SK-N-SH (cell line): ENCODE measurements around the gene DIS3L.

ENCODE experiments used
- CTCF ChIP-seq: fragments of 200-600 bp; sonication (generic); IDR thresholded peaks from 2 replicates; pipeline ENCODE4 v1.6.1; 2017; ENCODE audit warnings: antibody characterized with exemption, mild to moderate bottlenecking, moderate library complexity
- FOSL2 ChIP-seq: IDR thresholded peaks from 2 replicates; pipeline ENCODE4 v1.4.0; 2012; ENCODE audit warnings: low read depth, mild to moderate bottlenecking, moderate library complexity, borderline replicate concordance
- GABPA ChIP-seq: IDR thresholded peaks from 2 replicates; pipeline ENCODE4 v1.4.0; 2012; ENCODE audit warnings: low read depth, mild to moderate bottlenecking
- IRF3 ChIP-seq: fragments of 150-350 bp; IDR thresholded peaks from 2 replicates; pipeline ENCODE4 v1.6.1; 2016; ENCODE audit warnings: mild to moderate bottlenecking, low read depth, low read length
- MAX ChIP-seq: IDR thresholded peaks from 2 replicates; pipeline ENCODE4 v1.4.0; 2012; ENCODE audit warnings: low read depth
- POLR2AphosphoS5 ChIP-seq: IDR thresholded peaks from 2 replicates; pipeline ENCODE4 v1.6.1; 2012; ENCODE audit warnings: low read depth, low read length
- RAD21 ChIP-seq: IDR thresholded peaks from 2 replicates; pipeline ENCODE4 v1.6.1; 2012; ENCODE audit warnings: mild to moderate bottlenecking, low read length
- REST ChIP-seq: IDR thresholded peaks from 2 replicates; pipeline ENCODE4 v1.6.1; 2012; ENCODE audit warnings: mild to moderate bottlenecking, low read depth, low read length, moderate library complexity
- SIN3A ChIP-seq: IDR thresholded peaks from 2 replicates; pipeline ENCODE4 v1.6.1; 2012; ENCODE audit warnings: low read depth, mild to moderate bottlenecking, low read length, moderate library complexity, borderline replicate concordance
- TAF1 ChIP-seq: IDR thresholded peaks from 2 replicates; pipeline ENCODE4 v1.6.1; 2012; ENCODE audit warnings: low read depth, mild to moderate bottlenecking, low read length, moderate library complexity, borderline replicate concordance
- TF ChIP-seq, protein P1 (sequence below): fragments of 150-350 bp; IDR thresholded peaks from 2 replicates; pipeline ENCODE4 v1.6.1; 2017; ENCODE audit warnings: antibody characterized with exemption, low read length, low read depth, borderline replicate concordance
- TF ChIP-seq, protein P2 (sequence below): IDR thresholded peaks from 2 replicates; pipeline ENCODE4; 2012
- TF ChIP-seq, protein P3 (sequence below): IDR thresholded peaks from 2 replicates; pipeline ENCODE4 v1.4.0; 2012; ENCODE audit warnings: low read depth, borderline replicate concordance

DNA sequence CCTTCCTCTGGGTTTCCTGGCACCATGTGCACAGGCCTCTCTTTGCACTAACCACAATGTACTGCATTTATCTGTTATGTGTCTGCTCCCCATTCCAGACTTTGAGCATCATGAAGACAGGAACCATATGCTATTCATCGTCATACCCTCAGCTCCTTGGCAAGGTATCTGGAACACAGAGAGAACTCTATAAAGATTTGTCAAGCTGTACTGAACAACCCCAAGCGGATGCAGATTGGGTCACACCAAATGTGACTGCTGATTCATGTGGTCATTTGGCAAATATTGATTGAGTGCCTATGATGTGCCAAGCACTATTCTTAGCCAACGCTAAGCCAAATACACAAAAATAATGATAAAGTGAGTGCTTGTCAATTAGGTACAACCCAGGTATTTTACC, 32.3 kb upstream of the DIS3L start:
- TF ChIP-seq CTCF (no peak), REST (no peak), IRF3 (no peak), POLR2AphosphoS5 (no peak), MAX (no peak), SIN3A (no peak), TAF1 (no peak), GABPA (no peak), RAD21 (no peak), FOSL2 (no peak)
- TF ChIP-seq, protein P1, sequence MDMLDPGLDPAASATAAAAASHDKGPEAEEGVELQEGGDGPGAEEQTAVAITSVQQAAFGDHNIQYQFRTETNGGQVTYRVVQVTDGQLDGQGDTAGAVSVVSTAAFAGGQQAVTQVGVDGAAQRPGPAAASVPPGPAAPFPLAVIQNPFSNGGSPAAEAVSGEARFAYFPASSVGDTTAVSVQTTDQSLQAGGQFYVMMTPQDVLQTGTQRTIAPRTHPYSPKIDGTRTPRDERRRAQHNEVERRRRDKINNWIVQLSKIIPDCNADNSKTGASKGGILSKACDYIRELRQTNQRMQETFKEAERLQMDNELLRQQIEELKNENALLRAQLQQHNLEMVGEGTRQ = no peak
- TF ChIP-seq, protein P2, sequence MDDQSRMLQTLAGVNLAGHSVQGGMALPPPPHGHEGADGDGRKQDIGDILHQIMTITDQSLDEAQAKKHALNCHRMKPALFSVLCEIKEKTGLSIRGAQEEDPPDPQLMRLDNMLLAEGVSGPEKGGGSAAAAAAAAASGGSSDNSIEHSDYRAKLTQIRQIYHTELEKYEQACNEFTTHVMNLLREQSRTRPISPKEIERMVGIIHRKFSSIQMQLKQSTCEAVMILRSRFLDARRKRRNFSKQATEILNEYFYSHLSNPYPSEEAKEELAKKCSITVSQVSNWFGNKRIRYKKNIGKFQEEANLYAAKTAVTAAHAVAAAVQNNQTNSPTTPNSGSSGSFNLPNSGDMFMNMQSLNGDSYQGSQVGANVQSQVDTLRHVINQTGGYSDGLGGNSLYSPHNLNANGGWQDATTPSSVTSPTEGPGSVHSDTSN = no peak
- TF ChIP-seq, protein P3, sequence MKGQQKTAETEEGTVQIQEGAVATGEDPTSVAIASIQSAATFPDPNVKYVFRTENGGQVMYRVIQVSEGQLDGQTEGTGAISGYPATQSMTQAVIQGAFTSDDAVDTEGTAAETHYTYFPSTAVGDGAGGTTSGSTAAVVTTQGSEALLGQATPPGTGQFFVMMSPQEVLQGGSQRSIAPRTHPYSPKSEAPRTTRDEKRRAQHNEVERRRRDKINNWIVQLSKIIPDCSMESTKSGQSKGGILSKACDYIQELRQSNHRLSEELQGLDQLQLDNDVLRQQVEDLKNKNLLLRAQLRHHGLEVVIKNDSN = no peak
